H9 (cell line): Measurements from ENCODE around the gene BRSK2. TPM values are rescaled to one million over a fixed set of nuclear protein-coding genes. Genes with fewer than 3 reads are reported as not detected.

Source experiments
- DNase-seq: peaks from one replicate; pipeline ENCODE4 v3.0.0-alpha.2; 2017
- H2AFZ ChIP-seq: one replicate; pipeline ENCODE4 v1.6.1; 2013; ENCODE audit warnings: mild to moderate bottlenecking, low read length, control low read depth, moderate library complexity
- H2AK5ac ChIP-seq: 2 replicates; pipeline ENCODE4 v1.6.1; 2013; ENCODE audit warnings: low read length, control low read depth, mixed read lengths; ENCODE audit not compliant: insufficient read length
- H2BK120ac ChIP-seq: one replicate; pipeline ENCODE4 v1.6.1; 2013; ENCODE audit warnings: low read depth, mild to moderate bottlenecking, low read length, control low read depth, inconsistent platforms; ENCODE audit not compliant: poor library complexity, severe bottlenecking
- H2BK12ac ChIP-seq: 2 replicates; pipeline ENCODE4 v1.6.1; 2013; ENCODE audit warnings: low read length, control low read depth, mixed read lengths, low read depth; ENCODE audit not compliant: insufficient read length
- H2BK15ac ChIP-seq: 2 replicates; pipeline ENCODE4 v1.6.1; 2013; ENCODE audit warnings: low read depth, low read length, control low read depth
- H2BK20ac ChIP-seq: one replicate; pipeline ENCODE4 v1.6.1; 2013; ENCODE audit warnings: low read depth, mild to moderate bottlenecking, low read length, control low read depth, inconsistent platforms; ENCODE audit not compliant: poor library complexity, severe bottlenecking
- H2BK5ac ChIP-seq: 2 replicates; pipeline ENCODE4 v1.6.1; 2013; ENCODE audit warnings: low read length, control low read depth, mixed read lengths; ENCODE audit not compliant: insufficient read length
- H3K14ac ChIP-seq: 2 replicates; pipeline ENCODE4 v1.6.1; 2013; ENCODE audit warnings: low read length, control low read depth; ENCODE audit not compliant: insufficient read depth
- H3K18ac ChIP-seq: 2 replicates; pipeline ENCODE4 v1.6.1; 2013; ENCODE audit warnings: low read depth, mild to moderate bottlenecking, mixed read lengths, low read length, control low read depth; ENCODE audit not compliant: insufficient read length
- H3K23ac ChIP-seq: 2 replicates; pipeline ENCODE4 v1.6.1; 2013; ENCODE audit warnings: low read length, control low read depth, mixed read lengths, low read depth; ENCODE audit not compliant: insufficient read length
- H3K23me2 ChIP-seq: 2 replicates; pipeline ENCODE4 v1.6.1; 2013; ENCODE audit warnings: low read depth, mild to moderate bottlenecking, mixed read lengths, low read length, control low read depth; ENCODE audit not compliant: insufficient read length, poor library complexity, severe bottlenecking
- H3K27ac ChIP-seq: 2 replicates; pipeline ENCODE4 v1.5.1; 2013; ENCODE audit warnings: low read length, control low read depth, mixed read lengths, low read depth; ENCODE audit not compliant: insufficient read length
- H3K27me3 ChIP-seq: 2 replicates; pipeline ENCODE4 v1.6.1; 2013; ENCODE audit warnings: low read length, control low read depth, inconsistent platforms; ENCODE audit not compliant: insufficient read depth
- H3K4ac ChIP-seq: 2 replicates; pipeline ENCODE4 v1.6.1; 2013; ENCODE audit warnings: low read depth, mild to moderate bottlenecking, control low read depth, inconsistent platforms, low read length, moderate library complexity
- H3K4me1 ChIP-seq: 2 replicates; pipeline ENCODE4 v1.6.1; 2013; ENCODE audit warnings: low read length, control low read depth, inconsistent platforms; ENCODE audit not compliant: insufficient read depth
- H3K4me2 ChIP-seq: 2 replicates; pipeline ENCODE4 v1.6.1; 2013; ENCODE audit warnings: low read length, control low read depth, mixed read lengths; ENCODE audit not compliant: insufficient read length, insufficient read depth
- H3K56ac ChIP-seq: 2 replicates; pipeline ENCODE4 v1.6.1; 2013; ENCODE audit warnings: low read depth, mild to moderate bottlenecking, mixed read lengths, low read length, control low read depth; ENCODE audit not compliant: insufficient read length
- H3K79me1 ChIP-seq: 2 replicates; pipeline ENCODE4 v1.6.1; 2013; ENCODE audit warnings: low read depth, mild to moderate bottlenecking, moderate library complexity, low read length, control low read depth, inconsistent platforms; ENCODE audit not compliant: insufficient read depth, poor library complexity, severe bottlenecking
- H3K79me2 ChIP-seq: 2 replicates; pipeline ENCODE4 v1.6.1; 2013; ENCODE audit warnings: low read length, control low read depth, inconsistent platforms; ENCODE audit not compliant: insufficient read depth
- H3K9ac ChIP-seq: 2 replicates; pipeline ENCODE4 v1.6.1; 2013; ENCODE audit warnings: low read length, control low read depth, mixed read lengths; ENCODE audit not compliant: insufficient read length; ENCODE audit errors: extremely low read depth
- H3K9me3 ChIP-seq: one replicate; pipeline ENCODE4 v1.6.1; 2013; ENCODE audit warnings: low read depth, low read length, inconsistent platforms; ENCODE audit not compliant: control insufficient read depth
- H3T11ph ChIP-seq: one replicate; pipeline ENCODE4 v1.6.1; 2013; ENCODE audit warnings: mild to moderate bottlenecking, low read length, control low read depth, inconsistent platforms
- H4K20me1 ChIP-seq: one replicate; pipeline ENCODE4 v1.6.1; 2013; ENCODE audit not compliant: control insufficient read depth, insufficient read length, insufficient read depth
- H4K5ac ChIP-seq: 2 replicates; pipeline ENCODE4 v1.6.1; 2013; ENCODE audit warnings: low read depth, mild to moderate bottlenecking, mixed read lengths, low read length, control low read depth; ENCODE audit not compliant: insufficient read length
- H4K8ac ChIP-seq: replicated peaks from 2 replicates; pipeline ENCODE4 v1.6.1; 2013; ENCODE audit warnings: low read length, control low read depth, mixed read lengths, low read depth; ENCODE audit not compliant: insufficient read length
- H4K91ac ChIP-seq: 2 replicates; pipeline ENCODE4 v1.6.1; 2013; ENCODE audit warnings: low read depth, mild to moderate bottlenecking, moderate library complexity, mixed read lengths, low read length, control low read depth; ENCODE audit not compliant: insufficient read length
- H3K27ac Mint-ChIP-seq, 3 experiments: 2 replicates in 2 of 3; 3 replicates in 1 of 3; pipeline ENCODE4 v1.8.0; 2020 to 2021; ENCODE audit warnings: mixed read lengths in 3 of 3, mild to moderate bottlenecking in 1 of 3, moderate library complexity in 1 of 3
- H3K27me3 Mint-ChIP-seq: 2 replicates; pipeline ENCODE4 v1.8.0; 2021; ENCODE audit warnings: low read depth, mild to moderate bottlenecking, moderate library complexity, mixed read lengths
- H3K36me3 Mint-ChIP-seq, 3 experiments: 2 replicates in 2 of 3; 3 replicates in 1 of 3; pipeline ENCODE4 v1.8.0; 2020 to 2021; ENCODE audit warnings: low read depth in 3 of 3, mixed read lengths in 3 of 3; ENCODE audit not compliant: insufficient read depth in 1 of 3
- H3K4me1 Mint-ChIP-seq, 2 experiments: 2 replicates each; pipeline ENCODE4 v1.8.0; 2020; ENCODE audit warnings: mixed read lengths in 2 of 2
- H3K4me3 Mint-ChIP-seq, 2 experiments: 2 replicates in 1 of 2; 3 replicates in 1 of 2; pipeline ENCODE4 v1.8.0; 2020 to 2021; ENCODE audit warnings: mild to moderate bottlenecking in 2 of 2, mixed read lengths in 2 of 2, moderate library complexity in 1 of 2
- H3K9me3 Mint-ChIP-seq, 2 experiments: 2 replicates in 1 of 2; 3 replicates in 1 of 2; pipeline ENCODE4 v1.8.0; 2020; ENCODE audit warnings: mild to moderate bottlenecking in 2 of 2, mixed read lengths in 2 of 2, moderate library complexity in 1 of 2
- WGBS: extraction: QIAGEN DNeasy Blood & Tissue Kit; methylation state at CpG from one replicate; pipeline ENCODE4 v1.1.7; 2013; ENCODE audit warnings: missing lambda C conversion rate, low lambda C conversion rate, mixed read lengths; ENCODE audit not compliant: insufficient read length; ENCODE audit errors: extremely low coverage; 5-methylcytosine and 5-hydroxymethylcytosine counted together
- total RNA-seq: library from RNA; stranded (reverse); gene quantifications from 2 replicates; pipeline ENCODE4 v1.2.1, GENCODE V29; 2021
- TF ChIP-seq, protein P1 (sequence below): fragments of 200-600 bp; sonication (generic); conservative IDR thresholded peaks from 3 replicates; pipeline ENCODE4 v1.8.0; 2021; ENCODE audit warnings: antibody characterized with exemption, mild to moderate bottlenecking

Gene BRSK2
- total RNA-seq, 1 experiment from 2014 or later, result 28.4 TPM

DNA sequence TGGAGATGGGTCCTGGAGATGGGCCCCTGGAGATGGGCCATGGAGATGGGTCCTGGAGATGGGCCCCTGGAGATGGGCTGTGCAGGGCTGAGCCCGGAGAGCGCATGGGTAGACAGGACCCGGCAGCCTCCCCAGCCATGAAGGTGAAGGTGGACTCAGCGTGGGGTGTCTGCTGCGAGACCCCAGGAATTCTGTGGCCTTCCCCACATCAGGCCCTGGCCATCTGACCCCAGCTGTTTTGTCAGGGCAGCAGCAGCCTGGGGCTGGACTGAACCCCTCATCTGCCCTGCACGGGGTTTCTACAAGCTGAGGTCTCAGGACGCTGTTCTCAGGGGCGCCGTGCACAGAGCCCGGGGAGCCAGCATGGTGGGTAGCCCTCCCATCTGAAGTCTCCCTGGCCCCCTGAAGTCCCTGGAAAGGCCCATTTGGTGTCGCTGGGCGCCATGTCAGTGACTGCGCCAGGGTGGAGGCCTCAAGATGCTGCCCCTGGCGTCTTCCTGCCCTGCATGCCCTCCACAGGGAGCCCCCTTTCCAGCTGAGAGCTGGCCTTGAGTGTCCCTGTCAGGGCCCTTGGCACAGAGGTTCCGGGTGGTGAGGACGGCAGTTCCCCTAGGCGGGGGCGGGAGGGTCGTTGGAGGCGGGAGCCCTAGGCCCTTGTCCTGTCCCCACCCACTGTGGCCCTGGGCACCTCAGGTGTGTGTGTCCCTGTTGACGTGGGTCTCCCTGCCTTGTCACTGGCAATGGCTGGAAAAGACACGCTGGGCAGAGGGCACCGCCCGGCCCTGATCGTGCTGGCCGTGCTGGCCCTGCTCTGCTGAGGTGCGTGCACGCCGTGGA lies 5.4 kb downstream of the BRSK2 start:
- Histone ChIP-seq H3K9me3 (no peaks in the 10 kb centered on the region), H3K27me3 (no peaks in the 10 kb centered on the region), H3K23ac (no peak overlapping the region), H2BK12ac (no peak overlapping the region), H4K5ac (no peak overlapping the region), H2AK5ac (no peak overlapping the region), H3T11ph (no peak overlapping the region), H2AFZ (no peak overlapping the region), H2BK20ac (no peak overlapping the region), H3K79me2 (peaks cover 25% of the 10 kb centered on the region; the same call in 1 of the 2 replicates), H2BK15ac (no peak overlapping the region), H3K23me2 (peaks cover 4% of the 10 kb centered on the region), H4K91ac (no peak overlapping the region), H3K18ac (no peak overlapping the region), H3K79me1 (peaks cover 7% of the 10 kb centered on the region), H4K20me1 (peaks cover 2% of the 10 kb centered on the region), H3K14ac (no peak overlapping the region), H3K9ac (no peak overlapping the region), H3K4ac (no peak overlapping the region), H3K56ac (no peak overlapping the region), H2BK120ac (no peak overlapping the region), H2BK5ac (no peak overlapping the region), H3K4me2 (no peak overlapping the region), H4K8ac (no peak overlapping the region), H3K27ac (no peak overlapping the region), H3K4me1 (no peaks in the 10 kb centered on the region)
- peaks cover 2% of the 10 kb centered on the region; the same call in 1 of the 2 replicates for H3K27me3 Mint-ChIP-seq
- H3K9me3 Mint-ChIP-seq, result peaks cover 0 to 4% of the 10 kb centered on the region in 2 experiments; a peak in 3 of 5 replicates
- no peak overlapping the region for H3K4me3 Mint-ChIP-seq
- no CpG with 5 or more reads among the region's 29 CpGs for WGBS
- peaks cover 9 to 10% of the 10 kb centered on the region in 2 experiments for H3K4me1 Mint-ChIP-seq
- TF ChIP-seq, protein P1, sequence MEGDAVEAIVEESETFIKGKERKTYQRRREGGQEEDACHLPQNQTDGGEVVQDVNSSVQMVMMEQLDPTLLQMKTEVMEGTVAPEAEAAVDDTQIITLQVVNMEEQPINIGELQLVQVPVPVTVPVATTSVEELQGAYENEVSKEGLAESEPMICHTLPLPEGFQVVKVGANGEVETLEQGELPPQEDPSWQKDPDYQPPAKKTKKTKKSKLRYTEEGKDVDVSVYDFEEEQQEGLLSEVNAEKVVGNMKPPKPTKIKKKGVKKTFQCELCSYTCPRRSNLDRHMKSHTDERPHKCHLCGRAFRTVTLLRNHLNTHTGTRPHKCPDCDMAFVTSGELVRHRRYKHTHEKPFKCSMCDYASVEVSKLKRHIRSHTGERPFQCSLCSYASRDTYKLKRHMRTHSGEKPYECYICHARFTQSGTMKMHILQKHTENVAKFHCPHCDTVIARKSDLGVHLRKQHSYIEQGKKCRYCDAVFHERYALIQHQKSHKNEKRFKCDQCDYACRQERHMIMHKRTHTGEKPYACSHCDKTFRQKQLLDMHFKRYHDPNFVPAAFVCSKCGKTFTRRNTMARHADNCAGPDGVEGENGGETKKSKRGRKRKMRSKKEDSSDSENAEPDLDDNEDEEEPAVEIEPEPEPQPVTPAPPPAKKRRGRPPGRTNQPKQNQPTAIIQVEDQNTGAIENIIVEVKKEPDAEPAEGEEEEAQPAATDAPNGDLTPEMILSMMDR, result no peak
- no peak for DNase-seq
- H3K27ac Mint-ChIP-seq, result no peak overlapping the region
- H3K36me3 Mint-ChIP-seq, result peaks cover 5 to 15% (median 12%) of the 10 kb centered on the region in 3 experiments; a peak in 5 of 7 replicates
